B cell (primary cell): ENCODE results near the gene GAREM2. TPM values are rescaled to one million over a fixed set of nuclear protein-coding genes. Genes with fewer than 3 reads are reported as not detected.

Source experiments
- ATAC-seq: fragments of 200-7000 bp; cut with Tn5 transposase; one replicate; pipeline ENCODE4 v1.10.0; 2021; ENCODE audit warnings: low read depth, mild to moderate bottlenecking, moderate number of reproducible peaks, moderate library complexity
- CTCF ChIA-PET: fragments of 350-600 bp; sonication (Branson Sonifier 250); formaldehyde crosslinking; loops from one replicate; lab custom pipeline; 2021; ENCODE audit warnings: antibody characterized with exemption, inconsistent platforms; lab: Charles Lee
- POLR2A ChIA-PET: fragments of 350-600 bp; sonication (Branson Sonifier 250); formaldehyde crosslinking; loops from one replicate; lab custom pipeline; 2021; ENCODE audit warnings: antibody characterized with exemption; lab: Charles Lee
- DNase-seq: peaks from one replicate; pipeline ENCODE4 v3.0.0; 2013
- H2AFZ ChIP-seq: 2 replicates; pipeline ENCODE4 v1.6.1; 2012; ENCODE audit warnings: mild to moderate bottlenecking, low read depth, low read length; ENCODE audit not compliant: insufficient read depth, poor library complexity, severe bottlenecking
- H3K27ac ChIP-seq, 2 donors: 1 replicate in 1 of 2; 2 replicates in 1 of 2; pipeline ENCODE4 v1.5.1; 2012 to 2013; ENCODE audit warnings: low read length in 2 of 2, mild to moderate bottlenecking in 2 of 2, moderate library complexity in 1 of 2
- H3K27me3 ChIP-seq, 4 experiments: fragments of 200-600 bp in 1 of 4; sonication (generic) in 1 of 4; replicated peaks in 1 of 4; 1 replicate in 2 of 4; 2 replicates in 2 of 4; pipeline versions ENCODE4 v1.6.1 to v1.7.0; 2013 to 2016; ENCODE audit warnings: low read length in 3 of 4, mild to moderate bottlenecking in 2 of 4, mixed read lengths in 1 of 4, moderate library complexity in 1 of 4; ENCODE audit not compliant: insufficient read depth in 4 of 4, control insufficient read depth in 3 of 4; ENCODE audit errors: control extremely low read depth in 1 of 4
- H3K36me3 ChIP-seq, 2 experiments: replicated peaks in 1 of 2; 1 replicate in 1 of 2; 2 replicates in 1 of 2; pipeline versions ENCODE4 v1.6.1 to v1.7.1; 2013; ENCODE audit warnings: low read length in 1 of 2; ENCODE audit not compliant: insufficient read depth in 2 of 2, control insufficient read depth in 1 of 2; ENCODE audit errors: control extremely low read depth in 1 of 2, extremely low read depth in 1 of 2
- H3K4me1 ChIP-seq, 2 donors: fragments of 200-600 bp in 1 of 2; sonication (generic) in 1 of 2; 1 replicate in 1 of 2; 2 replicates in 1 of 2; pipeline versions ENCODE4 v1.5.1 to v1.6.1; 2013 to 2017; ENCODE audit warnings: low read length in 2 of 2; ENCODE audit not compliant: control insufficient read depth in 2 of 2, insufficient read depth in 2 of 2
- H3K4me2 ChIP-seq: replicated peaks from 2 replicates; pipeline ENCODE3; 2012; ENCODE audit warnings: mild to moderate bottlenecking, low read depth, low read length; ENCODE audit not compliant: poor library complexity, severe bottlenecking
- H3K4me3 ChIP-seq, 5 experiments: fragments of 200-600 bp in 1 of 5; sonication (generic) in 1 of 5; 1 replicate in 3 of 5; 2 replicates in 2 of 5; pipeline versions ENCODE4 v1.5.1 to v1.7.0; 2011 to 2016; ENCODE audit warnings: low read length in 4 of 5, mild to moderate bottlenecking in 4 of 5, low read depth in 2 of 5, control low read depth in 1 of 5, moderate library complexity in 1 of 5; ENCODE audit not compliant: insufficient read depth in 1 of 5; ENCODE audit errors: control extremely low read depth in 1 of 5, extremely low read depth in 1 of 5
- H3K79me2 ChIP-seq: fragments of 200-600 bp; sonication (generic); one replicate; pipeline ENCODE4 v1.6.0; 2016; ENCODE audit warnings: low read length; ENCODE audit not compliant: control insufficient read depth, insufficient read depth
- H3K9ac ChIP-seq: fragments of 200-600 bp; sonication (generic); 2 replicates; pipeline ENCODE4 v1.6.1; 2017; ENCODE audit warnings: mild to moderate bottlenecking, low read length, moderate library complexity
- H3K9me3 ChIP-seq, 3 donors: one replicate each; pipeline versions ENCODE4 v1.6.1 to v1.7.1; 2013; ENCODE audit warnings: low read length in 2 of 3; ENCODE audit not compliant: control insufficient read depth in 2 of 3, insufficient read depth in 1 of 3; ENCODE audit errors: control extremely low read depth in 1 of 3
- H4K20me1 ChIP-seq: 2 replicates; pipeline ENCODE4 v1.6.0; 2012; ENCODE audit warnings: mild to moderate bottlenecking, low read length; ENCODE audit not compliant: insufficient read depth, control insufficient read depth, poor library complexity, severe bottlenecking
- H3K27ac Mint-ChIP-seq: one replicate; pipeline ENCODE4 v1.8.0; 2021; ENCODE audit warnings: mixed read lengths
- H3K27me3 Mint-ChIP-seq: one replicate; pipeline ENCODE4 v1.8.0; 2021; ENCODE audit warnings: mixed read lengths
- H3K4me1 Mint-ChIP-seq: one replicate; pipeline ENCODE4 v1.8.0; 2021; ENCODE audit warnings: mixed read lengths
- H3K4me3 Mint-ChIP-seq: one replicate; pipeline ENCODE4 v1.8.0; 2021; ENCODE audit warnings: mixed read lengths
- H3K9me3 Mint-ChIP-seq: one replicate; pipeline ENCODE4 v1.8.0; 2022; ENCODE audit warnings: mixed read lengths; ENCODE audit not compliant: insufficient read depth
- EZH2 ChIP-seq: IDR thresholded peaks from 2 replicates; pipeline ENCODE4 v1.6.1; 2012; ENCODE audit warnings: borderline replicate concordance, low read depth, mild to moderate bottlenecking, moderate library complexity, low read length; ENCODE audit not compliant: insufficient read depth, poor library complexity, severe bottlenecking
- WGBS: methylation state at CpG from one replicate; pipeline ENCODE4 v1.1.5; 2013; ENCODE audit warnings: missing lambda C conversion rate; ENCODE audit not compliant: insufficient coverage; 5-methylcytosine and 5-hydroxymethylcytosine counted together
- intact Hi-C: fragments of 100-400 bp; cut with micrococcal nuclease; formaldehyde crosslinking; loops from one replicate; pipeline ENCODE4 v1.10.0; 2022
- polyA plus RNA-seq: library from polyadenylated mRNA; depleted of rRNA; stranded (reverse); fragments of >200 nt; gene quantifications from 2 replicates; pipeline ENCODE4 v1.2.3, GENCODE V29; 2012
- total RNA-seq, 2 donors: library from RNA; stranded (reverse); fragments of 120-200 nt in 1 of 2; gene quantifications; 1 replicate in 1 of 2; 2 replicates in 1 of 2; pipeline versions ENCODE4 v1.2.3 to v1.2.4, GENCODE V29; 2013 to 2022
- TF ChIP-seq, protein P1 (sequence below): fragments of 200-600 bp; IDR thresholded peaks from one replicate; pipeline ENCODE4 v1.8.0; 2022; ENCODE audit warnings: antibody characterized with exemption, mild to moderate bottlenecking

GAREM2 gene
- total and polyA plus RNA-seq, 2 donors (not counting 1 experiment from before 2014, with no cell fraction given) = 0.27 to 1.7 TPM

DNA sequence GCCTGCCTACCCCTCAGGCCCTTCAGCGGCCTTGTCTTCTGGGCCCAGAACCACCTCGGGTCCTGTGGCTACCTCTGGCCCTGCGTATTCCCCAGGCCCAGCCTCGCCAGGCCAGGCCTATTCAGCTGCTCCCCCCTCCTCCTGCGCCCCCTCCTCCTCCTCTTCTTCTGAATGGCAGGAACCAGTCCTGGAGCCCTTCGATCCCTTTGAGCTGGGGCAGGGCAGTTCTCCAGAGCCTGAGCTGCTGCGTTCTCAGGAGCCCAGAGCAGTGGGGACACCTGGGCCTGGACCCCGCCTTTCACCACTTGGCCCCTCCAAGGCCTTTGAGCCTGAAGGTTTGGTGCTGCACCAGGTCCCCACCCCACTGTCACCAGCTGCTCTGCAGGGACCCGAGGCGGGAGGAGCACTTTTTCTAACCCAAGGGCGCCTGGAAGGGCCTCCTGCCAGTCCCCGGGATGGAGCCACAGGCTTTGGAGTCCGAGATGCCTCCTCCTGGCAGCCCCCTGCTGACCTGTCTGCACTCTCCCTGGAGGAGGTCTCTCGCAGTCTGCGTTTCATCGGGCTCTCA, 14.7 kb downstream of the GAREM2 start:
- Histone ChIP-seq H3K9me3 (no peaks in the 10 kb centered on the region), H3K9ac (no peak overlapping the region), H3K79me2 (no peaks in the 10 kb centered on the region), H4K20me1 (no peaks in the 10 kb centered on the region), H3K27ac (no peak overlapping the region), H3K27me3 (peaks cover 0 to 9% (median 1%) of the 10 kb centered on the region in 4 experiments), H3K4me2 (no peak overlapping the region), H3K4me1 (peaks cover 8 to 13% of the 10 kb centered on the region in 2 donors), H3K36me3 (peaks cover 0 to 23% of the 10 kb centered on the region in 2 experiments), H3K4me3 (no peak overlapping the region), H2AFZ (no peak overlapping the region)
- intact Hi-C loops = no loop called here
- Mint-ChIP-seq H3K9me3 (no peaks in the 10 kb centered on the region), H3K4me3 (peak overlapping the region; percentile 59), H3K27me3 (no peaks in the 10 kb centered on the region), H3K4me1 (peaks cover 15% of the 10 kb centered on the region), H3K27ac (no peak overlapping the region)
- 96% methylated on average over 16 of the region's 16 CpGs for WGBS
- no peak for DNase-seq
- ChIA-PET CTCF (no interaction called here), POLR2A (interaction anchor here (0.6 kb wide), 1 partner anchor 30 kb away, joined by 4 read pairs; no protein-coding TSS in a partner anchor)
- TF ChIP-seq, protein P1, sequence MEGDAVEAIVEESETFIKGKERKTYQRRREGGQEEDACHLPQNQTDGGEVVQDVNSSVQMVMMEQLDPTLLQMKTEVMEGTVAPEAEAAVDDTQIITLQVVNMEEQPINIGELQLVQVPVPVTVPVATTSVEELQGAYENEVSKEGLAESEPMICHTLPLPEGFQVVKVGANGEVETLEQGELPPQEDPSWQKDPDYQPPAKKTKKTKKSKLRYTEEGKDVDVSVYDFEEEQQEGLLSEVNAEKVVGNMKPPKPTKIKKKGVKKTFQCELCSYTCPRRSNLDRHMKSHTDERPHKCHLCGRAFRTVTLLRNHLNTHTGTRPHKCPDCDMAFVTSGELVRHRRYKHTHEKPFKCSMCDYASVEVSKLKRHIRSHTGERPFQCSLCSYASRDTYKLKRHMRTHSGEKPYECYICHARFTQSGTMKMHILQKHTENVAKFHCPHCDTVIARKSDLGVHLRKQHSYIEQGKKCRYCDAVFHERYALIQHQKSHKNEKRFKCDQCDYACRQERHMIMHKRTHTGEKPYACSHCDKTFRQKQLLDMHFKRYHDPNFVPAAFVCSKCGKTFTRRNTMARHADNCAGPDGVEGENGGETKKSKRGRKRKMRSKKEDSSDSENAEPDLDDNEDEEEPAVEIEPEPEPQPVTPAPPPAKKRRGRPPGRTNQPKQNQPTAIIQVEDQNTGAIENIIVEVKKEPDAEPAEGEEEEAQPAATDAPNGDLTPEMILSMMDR = no peak
- no peak for TF ChIP-seq EZH2
- no peak for ATAC-seq

GRCh38 chr2:26189123-26189522, 16.2 kb downstream of the GAREM2 start:
- ChIA-PET POLR2A (no interaction called here), CTCF (interaction anchor here (0.6 kb wide), 1 partner anchor 44 kb away, joined by 3 read pairs; no protein-coding TSS in a partner anchor)
- no peak for ATAC-seq
- peaks cover 11% of the 10 kb centered on the region for H3K4me1 Mint-ChIP-seq
- intact Hi-C loops = no loop called here
- H4K20me1 ChIP-seq = no peaks in the 10 kb centered on the region
- H3K9me3 Mint-ChIP-seq = no peaks in the 10 kb centered on the region
- no peaks in the 10 kb centered on the region for H3K9me3 ChIP-seq
- H2AFZ ChIP-seq = no peak overlapping the region
- H3K36me3 ChIP-seq = peaks cover 2 to 38% of the 10 kb centered on the region in 2 experiments
- H3K4me1 ChIP-seq = peaks cover 8 to 11% of the 10 kb centered on the region in 2 donors
- DNase-seq = no peak
- no peak overlapping the region for H3K27ac Mint-ChIP-seq
- no peaks in the 10 kb centered on the region for H3K27me3 Mint-ChIP-seq
- no peak overlapping the region for H3K4me2 ChIP-seq
- no peaks in the 10 kb centered on the region for H3K79me2 ChIP-seq
- no peak overlapping the region for H3K4me3 Mint-ChIP-seq
- H3K9ac ChIP-seq = no peak overlapping the region
- no peak overlapping the region for H3K27ac ChIP-seq
- WGBS = 94% methylated on average over 2 of the region's 4 CpGs
- TF ChIP-seq EZH2 = no peak
- TF ChIP-seq, protein P1 = no peak
- H3K27me3 ChIP-seq = peaks cover 0 to 9% (median 1%) of the 10 kb centered on the region in 4 experiments
- H3K4me3 ChIP-seq = no peak overlapping the region
